ENCODE results near the gene PCDHGC4. TPM values are rescaled to one million over a fixed set of nuclear protein-coding genes. Genes with fewer than 3 reads are reported as not detected.

Gene PCDHGC4
- total RNA-seq, 1 experiment from 2014 or later = 3.6 TPM

GRCh38 chr5:141506381-141507155 lies 21.7 kb downstream of the PCDHGC4 start:
- Histone ChIP-seq H3K4me3 (ENCODE audit: low read depth, low read length, poor library complexity, severe bottlenecking) (no peak overlapping the region), H3K27me3 (replicated peaks; ENCODE audit: insufficient read depth, low read depth, low read length, poor library complexity) (no peaks in the 10 kb centered on the region), H3K27ac (ENCODE audit: low read depth, low read length, poor library complexity, severe bottlenecking) (peak overlapping the region; percentile 85), H3K4me1 (ENCODE audit: insufficient read depth, low read length, poor library complexity, severe bottlenecking) (peaks cover 35% of the 10 kb centered on the region), H3K9me3 (ENCODE audit: low read depth, low read length, poor library complexity, severe bottlenecking) (no peaks in the 10 kb centered on the region), H3K36me3 (ENCODE audit: insufficient read depth, low read length, poor library complexity, severe bottlenecking) (peaks cover 30% of the 10 kb centered on the region)
- ChIA-PET CTCF (no interaction called here), POLR2A (ENCODE audit: low non-redundant PET) (no interaction called here)
- DNase-seq (ENCODE audit: low spot score) = no peak
- intact Hi-C loops (cut with micrococcal nuclease; ENCODE audit: unreplicated experiment) = no loop called here
- TF ChIP-seq CTCF (conservative IDR thresholded peaks at IDR 0.05; ENCODE audit: low read depth, low read length) (no peak), EZH2 (IDR thresholded peaks at IDR 0.05; ENCODE audit: borderline replicate concordance, low read depth, low read length, poor library complexity, severe bottlenecking) (no peak)
- BruUV-seq (replicated peaks) = no TSS peak

GRCh38 chr5:141507387-141508091 lies 22.7 kb downstream of the PCDHGC4 start:
- H3K27ac ChIP-seq (ENCODE audit: low read depth, low read length, poor library complexity, severe bottlenecking) = peak overlapping the region; percentile 85
- H3K36me3 ChIP-seq (ENCODE audit: insufficient read depth, low read length, poor library complexity, severe bottlenecking) = peaks cover 36% of the 10 kb centered on the region
- H3K27me3 ChIP-seq (replicated peaks; ENCODE audit: insufficient read depth, low read depth, low read length, poor library complexity) = no peaks in the 10 kb centered on the region
- no peak for DNase-seq (ENCODE audit: low spot score)
- TF ChIP-seq EZH2 (IDR thresholded peaks at IDR 0.05; ENCODE audit: borderline replicate concordance, low read depth, low read length, poor library complexity, severe bottlenecking) (no peak), CTCF (conservative IDR thresholded peaks at IDR 0.05; ENCODE audit: low read depth, low read length) (no peak)
- peaks cover 36% of the 10 kb centered on the region for H3K4me1 ChIP-seq (ENCODE audit: insufficient read depth, low read length, poor library complexity, severe bottlenecking)
- no peaks in the 10 kb centered on the region for H3K9me3 ChIP-seq (ENCODE audit: low read depth, low read length, poor library complexity, severe bottlenecking)
- no peak overlapping the region for H3K4me3 ChIP-seq (ENCODE audit: low read depth, low read length, poor library complexity, severe bottlenecking)
- intact Hi-C loops (cut with micrococcal nuclease; ENCODE audit: unreplicated experiment) = no loop called here
- ChIA-PET POLR2A (ENCODE audit: low non-redundant PET) (no interaction called here), CTCF (interaction anchor here (1.0 kb wide), 1 partner anchor 284 kb away, joined by 3 read pairs; the partner anchor contains the start of gene PCDHB14)
- BruUV-seq (replicated peaks) = no TSS peak

- Histone ChIP-seq H3K27ac (ENCODE audit: low read depth, low read length, poor library complexity, severe bottlenecking) (peak overlapping the region; percentile 85), H3K36me3 (ENCODE audit: insufficient read depth, low read length, poor library complexity, severe bottlenecking) (peaks cover 33% of the 10 kb centered on the region), H3K9me3 (ENCODE audit: low read depth, low read length, poor library complexity, severe bottlenecking) (no peaks in the 10 kb centered on the region), H3K27me3 (replicated peaks; ENCODE audit: insufficient read depth, low read depth, low read length, poor library complexity) (no peaks in the 10 kb centered on the region), H3K4me3 (ENCODE audit: low read depth, low read length, poor library complexity, severe bottlenecking) (peak overlapping the region; percentile 18), H3K4me1 (ENCODE audit: insufficient read depth, low read length, poor library complexity, severe bottlenecking) (peaks cover 42% of the 10 kb centered on the region)
- intact Hi-C loops (cut with micrococcal nuclease; ENCODE audit: unreplicated experiment) = no loop called here
- ChIA-PET POLR2A (ENCODE audit: low non-redundant PET) (no interaction called here), CTCF (interaction anchor here (1.0 kb wide), 1 partner anchor 285 kb away, joined by 3 read pairs; the partner anchor contains the start of gene PCDHB14)
- no peak for DNase-seq (ENCODE audit: low spot score)
- BruUV-seq (replicated peaks) = no TSS peak
- TF ChIP-seq CTCF (conservative IDR thresholded peaks at IDR 0.05; ENCODE audit: low read depth, low read length) (no peak), EZH2 (IDR thresholded peaks at IDR 0.05; ENCODE audit: borderline replicate concordance, low read depth, low read length, poor library complexity, severe bottlenecking) (no peak)
Observed at GRCh38 chr5:141508440-141508797, 23.6 kb downstream of the PCDHGC4 start.

Data from A673 (cell line).